GM19099 (cell line): Measurements from ENCODE around the gene TBRG4.

Source experiments
- POLR2A ChIP-seq: IDR thresholded peaks from 3 replicates; pipeline ENCODE4 v1.6.1; 2011; ENCODE audit warnings: low read depth; ENCODE audit not compliant: insufficient read length; ENCODE audit errors: extremely low read depth

The TBRG4 gene

GRCh38 chr7:45089341-45089891 lies 22.1 kb downstream of the TBRG4 start:
- TF ChIP-seq POLR2A = no peak

DNA sequence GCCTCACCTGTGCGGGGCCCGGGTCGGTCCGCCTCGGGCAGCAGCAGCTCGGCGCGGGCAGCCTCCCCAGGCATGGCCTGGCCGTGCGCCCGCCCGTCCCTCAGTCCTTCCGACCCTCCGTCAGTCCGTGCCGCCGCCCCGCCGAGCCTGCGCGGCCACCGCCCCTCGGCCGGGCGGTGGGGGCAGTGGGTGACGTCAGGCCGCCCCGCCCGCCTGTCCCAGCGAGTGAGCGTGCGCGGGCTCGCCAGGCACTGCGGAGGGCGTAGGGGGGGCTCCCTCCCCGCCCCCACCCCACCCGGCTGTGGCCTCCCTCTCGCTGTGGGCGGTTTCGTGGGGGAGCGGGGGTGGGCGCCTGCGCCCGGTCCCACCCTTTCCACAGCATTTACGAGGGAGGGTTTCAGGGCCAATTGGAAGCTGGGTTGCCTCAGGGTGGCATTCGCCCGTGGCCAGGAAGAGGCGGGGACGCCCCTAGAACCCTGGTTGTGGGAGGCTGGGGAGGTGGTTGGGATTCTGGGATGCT lies 22.6 kb downstream of the TBRG4 start, which contains the start of gene NACAD:
Gene NACAD (minus strand): TSS at position 149 of the 520 bp plus-strand sequence. CDS start 75 bp downstream, at position 74.
- no peak for TF ChIP-seq POLR2A

- TF ChIP-seq POLR2A = no peak
Measured at GRCh38 chr7:45088146-45088701, 23.3 kb downstream of the TBRG4 start.

- no peak for TF ChIP-seq POLR2A
Measured at GRCh38 chr7:45087301-45088145, 24.0 kb downstream of the TBRG4 start.

DNA sequence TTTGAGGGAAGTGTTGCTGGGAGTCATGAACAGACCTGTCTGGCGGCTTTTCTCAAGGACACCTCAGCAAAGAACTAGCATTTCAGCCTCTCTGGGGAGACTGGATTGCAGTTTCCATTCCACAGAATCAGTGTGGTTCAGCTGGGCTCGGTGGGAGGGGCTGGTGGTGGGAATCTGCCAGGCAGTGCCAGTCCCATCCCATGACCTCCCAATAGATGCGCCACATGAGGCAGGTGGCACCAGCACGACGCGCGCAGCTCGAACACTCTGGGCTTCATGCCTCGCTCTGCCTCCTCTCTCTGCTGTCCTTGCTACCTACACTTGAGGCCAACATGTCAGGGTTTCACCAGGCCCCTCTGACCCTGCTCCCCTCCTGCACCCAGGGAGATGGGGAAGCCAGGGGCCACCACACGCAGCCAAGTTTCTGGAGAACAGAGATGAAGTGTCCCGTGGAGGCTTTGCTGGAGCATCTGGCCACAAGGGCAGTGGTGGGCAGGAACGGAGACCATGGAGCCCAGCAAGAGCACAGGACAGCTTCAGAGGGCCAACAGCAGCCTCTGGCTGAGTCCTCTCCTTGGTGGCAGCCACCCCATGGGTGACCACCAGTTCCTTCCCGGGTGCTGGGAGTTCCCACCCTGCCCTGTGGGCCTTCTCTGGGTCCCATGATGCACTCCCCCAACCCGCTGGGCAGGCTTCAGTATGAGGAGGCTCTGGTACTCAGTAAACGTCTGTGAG lies 25.0 kb downstream of the TBRG4 start:
- no peak for TF ChIP-seq POLR2A

- no peak for TF ChIP-seq POLR2A
Measured at GRCh38 chr7:45085619-45086200, 25.8 kb downstream of the TBRG4 start.

DNA sequence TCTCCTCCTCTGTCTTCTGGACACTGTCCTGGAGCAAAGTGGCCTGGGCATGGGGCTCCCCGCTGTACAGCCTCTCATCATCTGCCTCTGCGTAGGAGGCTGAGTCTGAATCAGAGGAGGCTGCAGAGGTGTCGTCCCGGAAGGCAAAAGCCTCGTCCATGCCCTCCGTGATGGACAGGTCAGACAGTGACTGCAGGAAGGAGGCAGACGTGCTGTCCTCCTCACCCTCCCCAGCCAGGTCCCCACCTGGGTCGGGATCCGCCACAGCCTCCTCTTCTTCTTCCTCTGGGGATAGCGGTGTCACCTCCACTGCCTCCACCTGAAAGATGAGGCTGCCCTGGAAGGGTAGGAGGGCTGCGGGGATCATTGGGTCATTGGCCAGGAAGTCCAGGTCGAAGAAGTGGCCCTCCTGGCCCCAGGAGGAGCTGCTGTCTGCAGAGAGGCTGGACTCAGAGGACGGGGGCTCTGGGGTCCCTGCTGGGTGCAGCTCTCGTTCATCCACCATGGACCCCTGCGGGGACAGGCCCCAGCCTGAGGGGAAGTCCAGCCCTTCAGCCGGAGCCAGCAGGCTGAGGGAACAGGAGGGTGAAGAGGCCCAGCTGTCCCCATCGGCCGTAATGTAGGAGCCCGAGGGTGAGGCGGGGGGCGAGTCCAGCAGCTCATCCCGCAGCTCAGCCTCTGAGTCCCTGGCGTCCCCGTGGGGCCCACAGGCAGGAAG lies 26.4 kb downstream of the TBRG4 start:
- TF ChIP-seq POLR2A = no peak

DNA sequence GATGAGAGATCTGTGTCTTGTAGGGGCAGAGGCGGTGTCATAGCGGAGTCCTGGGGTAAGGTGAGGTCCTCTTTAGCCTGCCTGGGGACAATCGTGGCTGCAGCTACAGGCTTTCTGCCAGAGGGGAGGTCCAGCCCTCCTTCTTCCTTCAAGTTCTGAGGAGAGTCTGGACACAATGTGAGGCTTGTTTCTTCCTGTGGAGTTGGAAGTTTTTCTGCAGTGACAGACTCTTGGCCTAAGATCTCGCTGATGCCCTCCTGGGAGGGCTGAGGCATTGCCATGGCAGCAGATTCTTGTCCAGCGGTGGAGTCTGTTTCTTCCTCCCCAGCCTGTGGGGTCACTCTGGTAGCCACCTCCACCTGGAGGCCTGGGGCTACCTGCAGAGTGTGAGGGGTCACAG lies 27.2 kb downstream of the TBRG4 start:
- no peak for TF ChIP-seq POLR2A

GRCh38 chr7:45082831-45083331 lies 28.6 kb downstream of the TBRG4 start:
- no peak for TF ChIP-seq POLR2A

DNA sequence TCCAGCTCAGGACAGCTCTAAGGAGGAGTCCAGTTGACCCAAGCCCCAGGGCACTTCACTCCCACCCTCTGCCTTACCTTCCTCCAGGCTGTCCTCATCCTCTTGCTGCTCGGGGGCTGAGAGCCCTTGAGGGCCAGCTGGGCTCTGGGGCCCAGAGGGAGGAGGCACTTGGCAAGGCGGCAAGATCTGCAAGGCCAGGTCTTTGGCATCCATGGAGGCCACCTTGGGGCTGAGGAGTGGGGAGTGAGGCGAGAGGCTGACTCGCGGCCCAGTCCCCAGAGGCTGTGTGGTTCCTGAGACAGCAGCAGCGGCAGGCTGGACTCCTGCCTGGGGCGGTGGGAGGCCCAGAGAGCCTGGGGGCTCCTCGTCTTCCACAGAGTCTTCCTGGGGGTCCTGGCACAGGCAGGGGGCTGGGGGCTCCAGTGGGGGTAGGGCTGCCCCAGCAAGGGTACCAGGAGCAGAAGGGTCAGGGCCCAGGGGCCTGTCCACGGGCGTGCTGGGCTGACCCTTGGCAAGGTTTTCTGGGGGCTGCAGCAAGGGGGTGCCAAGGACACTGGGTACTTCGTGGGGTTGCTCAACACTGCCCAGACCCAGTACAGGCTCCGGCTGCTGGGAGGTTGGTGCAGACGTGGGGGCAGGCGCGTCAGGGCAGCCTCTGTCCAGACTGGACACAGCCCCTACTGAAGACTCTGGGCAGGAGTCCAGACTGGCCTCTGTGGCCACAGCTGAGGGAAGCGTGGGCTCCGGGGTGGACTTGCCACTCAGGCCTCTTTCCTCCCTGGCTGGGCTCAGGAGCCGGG lies 29.3 kb downstream of the TBRG4 start:
- no peak for TF ChIP-seq POLR2A

- no peak for TF ChIP-seq POLR2A
Measured at GRCh38 chr7:45081670-45081974, 29.9 kb downstream of the TBRG4 start.

DNA sequence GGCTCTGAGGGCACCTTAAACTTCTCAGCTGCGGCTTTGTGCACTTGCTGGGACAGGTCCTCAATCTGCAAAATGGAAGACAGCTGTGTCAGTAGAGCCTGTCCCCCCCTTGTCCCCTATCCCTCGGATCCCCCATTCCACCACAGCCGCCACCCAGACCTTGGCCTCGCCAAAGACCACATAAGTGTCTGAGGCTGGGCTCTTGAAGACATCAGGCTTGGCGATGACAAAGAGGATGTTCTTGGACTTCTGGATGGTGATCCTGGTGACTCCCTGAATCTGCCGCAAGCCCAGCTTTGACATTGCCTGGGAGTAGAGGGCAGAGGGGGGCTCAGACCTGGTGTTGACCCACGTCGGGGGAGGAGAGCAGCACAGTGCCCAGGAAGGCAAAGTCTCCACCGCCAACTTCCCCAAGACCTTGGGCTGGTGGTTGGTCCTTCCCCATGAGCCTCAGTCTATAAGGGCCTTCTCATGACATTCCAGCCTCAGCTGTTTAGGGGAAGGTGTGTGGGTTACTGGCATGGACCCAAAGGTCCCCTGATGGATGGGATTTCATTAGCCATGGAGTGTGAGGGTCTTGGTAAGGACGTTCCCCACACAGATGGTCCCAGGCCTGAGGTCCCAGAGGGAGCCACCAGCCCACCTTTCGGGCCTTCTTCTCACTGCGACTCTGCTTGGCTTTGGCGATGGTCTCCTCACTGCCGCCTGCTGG lies 30.4 kb downstream of the TBRG4 start:
- TF ChIP-seq POLR2A = no peak
